ENCODE measurements around the gene SNTG2.

SNTG2 gene

GRCh38 chr2:990970-991369 is 40.3 kb downstream of the SNTG2 start:
- no peak for DNase-seq (ENCODE audit: low read depth in 2 of 2)

- DNase-seq (ENCODE audit: low read depth in 2 of 2), result no peak
These were observed 51.7 kb downstream of the SNTG2 start for GRCh38 chr2:1002350-1002749.

- DNase-seq (ENCODE audit: low read depth in 2 of 2), result no peak
These were observed 53.7 kb downstream of the SNTG2 start for GRCh38 chr2:1004398-1004797.

- no peak for DNase-seq (ENCODE audit: low read depth in 2 of 2)
These were observed 59.8 kb downstream of the SNTG2 start for GRCh38 chr2:1010415-1010930.

GRCh38 chr2:1011006-1011405 is 60.4 kb downstream of the SNTG2 start:
- no peak for DNase-seq (ENCODE audit: low read depth in 2 of 2)

DNA sequence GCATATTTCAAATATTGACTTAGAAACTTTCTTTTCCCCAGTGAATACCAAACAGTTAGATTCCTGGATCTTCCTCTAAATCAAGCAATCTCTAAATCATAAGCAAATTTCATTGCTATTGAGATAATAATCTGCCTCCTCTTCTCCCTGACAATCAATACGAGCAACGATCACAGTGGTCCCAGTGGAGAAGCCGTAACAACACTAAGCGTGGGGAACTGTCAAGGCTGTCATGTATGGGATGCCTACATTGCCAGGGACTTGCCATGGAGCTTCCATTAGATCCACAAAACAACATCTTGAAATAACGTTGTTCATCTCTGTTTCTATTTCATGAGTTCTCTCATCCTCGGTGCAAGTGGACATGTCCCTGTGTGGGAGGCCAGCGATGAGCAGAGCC is 61.3 kb downstream of the SNTG2 start:
- DNase-seq (ENCODE audit: low read depth in 2 of 2), result no peak

- no peak for DNase-seq (ENCODE audit: low read depth in 2 of 2)
These were observed 64.2 kb downstream of the SNTG2 start for GRCh38 chr2:1014802-1015201.

- no peak for DNase-seq (ENCODE audit: low read depth in 2 of 2)
These were observed 65.9 kb downstream of the SNTG2 start for GRCh38 chr2:1016500-1016899.

GRCh38 chr2:1017827-1018226 is 67.2 kb downstream of the SNTG2 start:
- DNase-seq (ENCODE audit: low read depth in 2 of 2), result no peak

- no peak for DNase-seq (ENCODE audit: low read depth in 2 of 2)
These were observed 69.6 kb downstream of the SNTG2 start for GRCh38 chr2:1020206-1020605.

DNA sequence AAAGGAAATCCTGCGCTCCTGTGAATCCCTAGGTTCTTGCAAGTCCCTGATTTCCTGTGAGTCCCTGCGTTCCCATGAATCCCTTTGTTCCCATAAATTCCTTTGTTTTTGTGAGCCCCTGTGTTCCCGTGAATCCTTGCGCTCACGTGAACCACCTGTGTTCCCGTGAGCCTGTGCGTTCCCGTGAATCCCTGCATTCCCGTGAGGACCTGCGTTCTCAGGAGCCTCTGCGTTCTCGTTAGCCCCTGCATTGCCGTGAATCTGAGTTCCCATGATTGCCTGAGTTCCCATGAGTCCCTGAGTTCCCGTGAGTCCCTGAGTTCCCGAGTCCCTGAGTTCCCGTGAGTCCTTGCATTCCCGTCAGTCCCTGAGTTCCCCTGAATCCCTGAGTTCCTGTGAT is 71.5 kb downstream of the SNTG2 start:
- no peak for DNase-seq (ENCODE audit: low read depth in 2 of 2)

GRCh38 chr2:1024981-1025380 is 74.3 kb downstream of the SNTG2 start:
- DNase-seq (ENCODE audit: low read depth in 2 of 2), result no peak

- no peak for DNase-seq (ENCODE audit: low read depth in 2 of 2)
These were observed 75.5 kb downstream of the SNTG2 start for GRCh38 chr2:1026141-1026540.

GRCh38 chr2:1028831-1029230 is 78.2 kb downstream of the SNTG2 start:
- DNase-seq (ENCODE audit: low read depth in 2 of 2), result no peak

DNA sequence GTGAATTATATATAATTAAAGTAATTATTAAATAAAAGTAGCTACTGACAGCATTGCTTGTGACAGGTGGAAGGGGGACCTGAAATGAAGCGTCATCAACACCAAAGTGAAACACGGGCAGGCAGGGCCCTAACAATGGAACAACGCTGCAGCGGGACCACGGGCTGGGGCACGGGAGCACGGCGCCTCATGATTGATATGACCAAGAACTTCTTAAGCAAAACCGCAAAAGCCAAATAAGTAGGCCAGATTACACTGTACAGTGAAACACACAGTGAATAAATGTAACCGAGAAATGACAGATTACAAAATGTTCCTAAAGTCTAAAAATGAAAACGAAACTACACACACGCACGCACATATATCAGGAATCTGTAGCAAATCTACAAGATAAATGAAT is 81.4 kb downstream of the SNTG2 start:
- DNase-seq (ENCODE audit: low read depth in 2 of 2), result no peak

DNA sequence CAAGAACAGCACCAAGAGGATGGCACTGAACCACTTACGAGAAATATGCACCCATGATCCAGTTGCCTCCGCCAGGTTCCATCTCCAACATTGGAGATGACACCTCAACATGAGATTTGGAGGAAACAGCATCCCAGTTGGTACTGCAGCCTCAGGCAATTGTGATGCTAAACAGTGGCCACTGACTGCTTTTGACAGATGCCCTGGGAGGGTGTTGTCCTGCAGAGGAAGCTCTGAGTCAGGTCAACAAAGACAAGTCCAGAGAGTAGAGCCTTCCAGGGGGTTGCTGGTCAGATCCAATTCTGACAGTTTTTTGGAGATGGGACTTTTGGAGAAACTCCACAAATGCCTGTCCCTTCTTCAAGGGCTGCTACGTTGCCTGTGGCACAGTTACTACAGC is 82.4 kb downstream of the SNTG2 start:
- no peak for DNase-seq (ENCODE audit: low read depth in 2 of 2)

- no peak for DNase-seq (ENCODE audit: low read depth in 2 of 2)
These were observed 86.4 kb downstream of the SNTG2 start for GRCh38 chr2:1037066-1037465.

DNA sequence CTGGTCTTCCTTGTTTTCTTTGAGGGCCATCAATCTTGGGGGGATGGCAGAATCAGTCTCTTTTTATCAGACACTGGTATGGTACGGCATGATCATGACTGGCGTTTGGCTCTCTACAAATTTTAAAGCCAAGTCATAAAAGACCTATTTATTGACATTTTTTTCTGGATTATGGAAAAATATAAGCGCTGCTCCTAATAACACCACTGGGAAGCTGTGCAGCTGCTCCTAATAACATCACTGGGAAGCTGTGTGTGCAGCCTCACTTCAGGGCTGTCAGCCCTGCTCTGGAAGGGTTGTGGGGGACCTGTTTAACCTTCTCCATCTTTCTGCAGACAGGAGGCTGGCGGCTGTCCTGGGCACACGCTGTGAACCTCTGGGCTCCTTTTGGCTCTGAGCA is 88.9 kb downstream of the SNTG2 start:
- no peak for DNase-seq (ENCODE audit: low read depth in 2 of 2)

GRCh38 chr2:1041012-1041805 is 90.6 kb downstream of the SNTG2 start:
- DNase-seq (ENCODE audit: low read depth in 2 of 2), result no peak

DNA sequence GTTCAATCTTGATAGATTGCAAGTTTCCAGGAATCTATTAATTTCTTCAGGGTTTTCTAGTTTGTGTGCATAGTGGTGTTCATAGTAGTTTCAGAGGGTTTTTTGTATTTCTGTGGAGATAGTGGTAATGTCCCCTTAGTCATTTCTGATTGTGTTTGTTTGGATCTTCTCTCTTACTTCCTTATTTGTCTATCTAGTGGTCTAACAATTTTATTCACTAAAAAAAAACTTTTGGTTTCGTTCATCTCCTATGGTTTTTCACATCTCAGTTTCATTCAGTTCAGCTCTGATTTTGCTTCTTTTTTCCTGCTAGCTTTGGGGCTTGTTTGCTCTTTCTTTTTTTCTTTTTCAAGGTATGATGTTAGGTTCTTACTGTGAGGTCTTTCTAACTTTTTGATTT is 94.5 kb downstream of the SNTG2 start:
- no peak for DNase-seq (ENCODE audit: low read depth in 2 of 2)

GRCh38 chr2:1046067-1046466 is 95.4 kb downstream of the SNTG2 start:
- no peak for DNase-seq (ENCODE audit: low read depth in 2 of 2)

GRCh38 chr2:1047485-1047884 is 96.8 kb downstream of the SNTG2 start:
- DNase-seq (ENCODE audit: low read depth in 2 of 2), result no peak

DNA sequence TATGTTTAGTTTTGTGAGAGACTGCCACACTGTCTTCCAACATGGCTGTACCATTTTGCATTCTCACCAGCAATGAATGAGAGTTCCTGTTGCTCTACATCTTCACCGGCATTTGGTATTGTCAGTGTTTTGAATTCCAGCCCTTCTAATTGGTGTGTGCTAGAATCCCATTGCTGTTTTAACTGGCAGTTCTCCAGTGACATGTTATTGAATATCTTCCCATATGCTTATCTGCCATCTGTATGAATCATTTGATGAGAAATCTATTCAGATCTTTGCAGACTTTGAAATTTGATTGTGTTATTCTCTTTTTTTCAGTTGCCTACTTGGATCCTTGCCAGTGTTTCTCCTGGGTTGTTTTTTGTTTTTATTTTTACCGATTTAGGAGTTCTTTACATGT is 99.0 kb downstream of the SNTG2 start:
- no peak for DNase-seq (ENCODE audit: low read depth in 2 of 2)

DNA sequence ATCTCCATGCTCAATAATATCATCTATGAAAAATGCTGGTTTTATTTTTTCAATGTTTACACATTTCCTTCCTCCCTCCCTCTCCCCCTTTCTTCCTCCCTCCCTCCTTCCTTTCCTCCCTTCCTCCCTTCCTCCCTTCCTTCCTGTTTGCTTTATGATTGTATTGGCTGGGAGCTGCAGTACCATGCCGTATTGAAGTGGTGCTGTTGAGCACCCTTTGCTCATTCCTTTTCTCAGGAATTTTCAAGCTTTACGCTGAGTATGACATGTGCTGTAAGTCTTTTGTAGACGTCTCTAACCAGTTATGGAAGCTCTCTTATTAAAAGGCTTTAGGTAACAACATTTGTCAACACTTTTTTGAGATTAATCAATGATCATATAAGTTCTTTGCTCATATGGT is 100.4 kb downstream of the SNTG2 start:
- no peak for DNase-seq (ENCODE audit: low read depth in 2 of 2)

All from stimulated activated CD8-positive, alpha-beta memory T cell treated with anti-CD3 and anti-CD28 coated beads, Interleukin-7, amount 100 ng/mL, for 1 hour (primary cell).